Lung microvascular endothelial cell (primary cell): ENCODE data around the gene HRH1. TPM values are rescaled to one million over a fixed set of nuclear protein-coding genes. Genes with fewer than 3 reads are reported as not detected.
"Not testable (repeated sequence)": the region's sequence is repeated elsewhere in the genome, so short reads cannot be mapped to it uniquely, and the experiment has no call there.

ENCODE experiments used
- DNase-seq, 2 donors: peaks; one replicate each; pipeline versions ENCODE4 v3.0.0 to v3.0.0-alpha.2; 2010; ENCODE audit warnings: low read depth in 2 of 2
- total RNA-seq: library from RNA; depleted of rRNA; stranded (reverse); fragments of >200 nt; gene quantifications from 2 replicates; pipeline ENCODE4 v1.2.1, GENCODE V29; 2014

The HRH1 gene
- total RNA-seq, 1 donor from 2014 or later = 1.6 TPM

GRCh38 chr3:11238880-11239279, 84.6 kb downstream of the HRH1 start:
- DNase-seq = peak in 1 of 2 donors; percentile 69

- no peak for DNase-seq
Observed at GRCh38 chr3:11239796-11240195, 85.5 kb downstream of the HRH1 start.

DNA sequence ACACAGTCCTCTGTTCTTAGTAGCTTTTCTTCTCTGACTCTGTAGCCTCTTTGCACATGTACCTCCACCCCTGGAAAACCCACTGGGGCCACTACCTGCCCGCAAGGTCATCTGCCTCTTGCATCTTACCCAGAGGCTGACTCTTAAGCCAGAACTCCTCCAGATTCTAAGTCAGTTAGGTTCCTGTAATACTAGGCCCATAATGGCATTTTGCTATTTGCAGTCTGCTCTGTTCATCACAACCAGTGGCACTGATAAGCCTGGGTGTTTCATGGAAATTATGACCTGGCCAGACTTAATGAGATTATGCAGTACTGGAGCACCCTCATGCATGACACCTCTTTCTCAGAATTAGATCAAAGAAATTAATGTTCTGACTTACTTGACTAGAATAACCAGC, 86.2 kb downstream of the HRH1 start:
- DNase-seq = no peak

DNA sequence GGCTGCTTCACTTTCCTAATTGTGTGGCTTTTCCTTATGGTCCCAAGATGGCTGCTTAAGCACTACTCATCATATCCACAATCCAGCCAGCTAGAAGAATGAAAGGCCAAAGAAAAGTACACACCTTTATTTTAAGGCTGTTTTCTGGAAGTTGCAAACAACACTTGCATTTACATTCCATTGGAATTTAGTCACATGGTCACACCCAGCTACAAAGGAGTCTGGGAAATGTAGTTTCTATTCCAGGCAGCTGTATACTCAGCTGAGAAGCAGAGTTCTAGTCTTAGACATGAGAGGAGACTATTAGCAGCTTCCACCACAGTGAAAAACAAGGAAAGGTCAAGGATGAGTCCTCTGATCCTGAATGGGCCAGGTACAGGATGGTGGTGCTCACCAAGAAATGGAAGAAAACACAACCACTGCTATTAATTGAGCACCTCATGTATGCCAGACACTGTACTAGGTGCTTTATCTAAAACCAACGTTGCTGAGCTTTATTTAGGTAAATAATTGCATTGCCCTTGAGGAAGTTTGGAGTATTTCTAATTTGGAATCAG, 89.9 kb downstream of the HRH1 start:
- peak; percentile 13 to 29 for DNase-seq

GRCh38 chr3:11245276-11245675, 91.0 kb downstream of the HRH1 start:
- DNase-seq = peak in 1 of 2 donors; percentile 33

- no peak for DNase-seq
Observed at GRCh38 chr3:11245827-11246662, 91.8 kb downstream of the HRH1 start.

GRCh38 chr3:11246663-11246970, 92.3 kb downstream of the HRH1 start:
- DNase-seq = no peak

GRCh38 chr3:11247362-11247761, 93.1 kb downstream of the HRH1 start:
- DNase-seq = no peak

- DNase-seq = no peak
Observed at GRCh38 chr3:11248596-11248995, 94.3 kb downstream of the HRH1 start.

DNA sequence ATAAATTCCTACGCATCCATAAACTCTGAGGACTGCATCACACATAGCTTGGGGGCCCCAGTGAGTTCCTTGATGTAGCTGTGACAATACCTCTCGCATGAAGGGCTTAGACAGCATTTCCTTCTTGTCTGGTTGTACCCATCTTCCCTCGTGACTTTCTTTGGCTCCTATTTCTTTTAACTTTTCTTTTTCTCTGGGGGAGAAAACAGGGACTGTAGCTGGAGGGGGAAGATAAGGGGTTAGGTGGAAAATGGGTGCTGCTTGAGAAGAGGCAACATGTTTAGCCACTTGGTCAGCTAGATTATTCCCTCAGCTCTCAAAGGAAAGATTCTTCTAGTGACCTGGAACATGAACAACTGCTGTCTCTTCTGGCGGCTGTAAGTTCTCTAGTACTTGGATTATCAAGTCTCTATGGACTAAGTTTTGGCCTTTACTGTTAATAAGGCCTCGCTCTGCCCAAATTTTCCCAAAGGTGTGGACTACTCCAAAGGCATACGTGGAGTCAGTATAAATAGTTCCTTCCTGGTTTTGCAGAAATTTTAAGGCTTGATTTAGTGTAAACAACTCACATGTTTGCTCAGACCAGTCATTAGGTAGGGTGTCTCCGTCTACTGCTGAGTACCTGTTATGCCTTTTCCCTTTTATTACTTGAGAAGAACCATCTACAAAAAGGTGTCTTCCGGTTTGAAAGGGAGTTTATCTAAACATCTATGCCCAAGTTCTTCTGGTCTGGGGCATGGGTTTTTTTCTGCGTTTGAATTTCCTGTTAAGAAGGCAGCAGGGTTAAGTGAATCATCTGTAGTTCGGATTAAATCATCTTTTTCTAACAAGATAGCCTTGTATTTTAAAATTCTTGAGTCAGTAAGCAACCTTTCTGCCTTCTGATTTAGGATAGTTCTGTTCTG, 96.9 kb downstream of the HRH1 start:
- peak in 1 of 2 donors; percentile 65 for DNase-seq

GRCh38 chr3:11251807-11252176, 97.5 kb downstream of the HRH1 start:
- DNase-seq = peak in 1 of 2 donors; percentile 31

DNA sequence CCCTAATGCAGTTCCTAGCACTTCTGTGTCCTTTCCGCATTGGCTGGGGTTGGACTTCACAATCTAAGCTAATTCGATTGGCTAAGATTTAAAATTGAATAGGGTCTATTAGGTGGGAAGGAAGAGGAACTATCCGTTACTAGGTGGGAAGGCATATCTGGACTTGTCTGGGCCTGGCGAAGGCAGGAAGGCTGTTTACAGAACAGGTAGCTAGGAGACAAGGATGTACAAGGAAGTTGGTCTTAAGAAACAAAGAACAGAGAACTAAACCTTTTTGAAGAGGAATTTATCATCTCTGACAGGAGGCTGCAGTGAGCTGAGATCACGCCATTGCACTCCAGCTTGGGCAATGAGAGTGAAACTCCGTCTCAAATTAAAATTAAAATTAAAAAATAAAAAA, 100.6 kb downstream of the HRH1 start:
- no peak for DNase-seq

GRCh38 chr3:11255537-11255936, 101.2 kb downstream of the HRH1 start:
- not testable (repeated sequence) for DNase-seq

DNA sequence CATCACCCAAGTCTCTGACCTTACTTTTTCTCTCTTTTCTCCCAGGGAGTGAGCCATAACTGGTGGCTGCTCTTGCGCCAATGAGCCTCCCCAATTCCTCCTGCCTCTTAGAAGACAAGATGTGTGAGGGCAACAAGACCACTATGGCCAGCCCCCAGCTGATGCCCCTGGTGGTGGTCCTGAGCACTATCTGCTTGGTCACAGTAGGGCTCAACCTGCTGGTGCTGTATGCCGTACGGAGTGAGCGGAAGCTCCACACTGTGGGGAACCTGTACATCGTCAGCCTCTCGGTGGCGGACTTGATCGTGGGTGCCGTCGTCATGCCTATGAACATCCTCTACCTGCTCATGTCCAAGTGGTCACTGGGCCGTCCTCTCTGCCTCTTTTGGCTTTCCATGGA, 104.7 kb downstream of the HRH1 start:
- no peak for DNase-seq

DNA sequence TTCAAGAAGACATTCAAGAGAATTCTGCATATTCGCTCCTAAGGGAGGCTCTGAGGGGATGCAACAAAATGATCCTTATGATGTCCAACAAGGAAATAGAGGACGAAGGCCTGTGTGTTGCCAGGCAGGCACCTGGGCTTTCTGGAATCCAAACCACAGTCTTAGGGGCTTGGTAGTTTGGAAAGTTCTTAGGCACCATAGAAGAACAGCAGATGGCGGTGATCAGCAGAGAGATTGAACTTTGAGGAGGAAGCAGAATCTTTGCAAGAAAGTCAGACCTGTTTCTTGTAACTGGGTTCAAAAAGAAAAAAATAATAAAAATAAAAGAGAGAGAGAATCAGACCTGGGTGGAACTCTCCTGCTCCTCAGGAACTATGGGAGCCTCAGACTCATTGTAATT, 106.2 kb downstream of the HRH1 start:
- DNase-seq = no peak

DNA sequence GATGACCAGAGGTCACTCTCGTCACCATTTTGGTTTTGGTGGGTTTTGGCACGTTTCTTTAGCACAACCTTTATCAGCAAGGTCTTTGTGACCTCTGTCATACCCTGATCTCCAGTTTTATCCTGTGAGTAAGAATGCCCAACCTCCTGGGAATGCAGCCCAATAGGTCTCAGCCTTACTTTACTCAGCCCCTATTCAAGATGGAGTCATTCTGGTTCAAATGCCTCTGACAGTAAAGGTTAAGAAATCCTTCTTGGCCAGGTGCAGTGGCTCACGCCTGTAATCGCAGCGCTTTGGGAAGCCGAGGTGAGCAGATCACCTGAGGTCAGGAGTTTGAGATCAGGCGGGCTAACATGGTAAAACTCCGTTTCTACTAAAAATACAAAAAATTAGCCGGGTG, 114.7 kb downstream of the HRH1 start:
- DNase-seq = no peak

DNA sequence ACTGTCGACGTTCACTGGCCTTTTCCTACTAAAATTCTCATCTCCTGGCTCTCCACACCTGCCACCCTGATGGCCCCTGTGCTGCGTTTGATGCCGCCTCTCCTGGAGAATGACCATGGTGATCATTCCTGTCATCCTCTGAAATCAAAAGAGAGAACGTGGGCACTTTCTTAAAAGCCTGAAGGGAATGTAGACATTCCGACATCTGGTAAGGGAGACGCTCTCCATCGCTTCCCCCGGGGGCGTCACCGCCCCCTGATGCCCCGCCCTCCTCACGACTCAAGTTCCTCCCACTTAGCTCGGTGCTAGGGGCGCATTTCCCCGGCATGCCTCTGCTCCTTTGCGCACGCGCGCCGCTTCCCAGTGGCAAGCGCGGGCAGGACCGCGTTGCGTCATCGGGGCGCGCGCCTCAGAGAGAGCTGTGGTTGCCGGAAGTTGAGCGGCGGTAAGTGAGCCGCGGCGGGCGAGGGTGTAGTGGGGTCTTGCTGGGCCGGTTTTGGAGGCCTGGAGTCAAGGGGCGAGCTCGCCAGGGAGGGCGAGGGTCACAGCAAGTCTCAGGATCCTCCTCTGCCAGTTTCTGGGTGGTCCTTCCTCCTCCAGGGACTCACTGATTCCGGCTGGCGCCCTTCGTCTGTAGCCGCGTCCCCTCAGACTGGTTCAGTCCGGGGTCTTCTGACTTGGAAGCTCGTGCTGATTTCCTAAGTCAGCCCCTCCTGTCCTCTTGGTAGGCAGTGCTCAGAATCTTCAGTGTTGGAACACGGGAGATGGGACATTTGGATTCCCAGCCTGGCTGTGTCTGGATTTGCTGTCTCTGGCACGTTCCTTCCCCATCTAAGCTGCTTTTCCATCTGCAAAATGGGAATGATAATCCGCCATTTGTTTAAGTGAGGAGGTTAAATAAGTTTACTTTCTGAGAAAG, 118.0 kb downstream of the HRH1 start, which contains the start of gene ATG7:
Gene ATG7, plus strand, starts transcription at position 412 of the 919 bp plus-strand sequence. CDS start 26,299 bp downstream, outside the sequence.
- peak; percentile 97 to 98 for DNase-seq

- peak in 1 of 2 donors; percentile 33 for DNase-seq
Observed at GRCh38 chr3:11272906-11273574, 118.7 kb downstream of the HRH1 start.

GRCh38 chr3:11273891-11274291, 119.6 kb downstream of the HRH1 start:
- DNase-seq = no peak

- DNase-seq = no peak
Observed at GRCh38 chr3:11274566-11275142, 120.4 kb downstream of the HRH1 start.
